NT2/D1 (cell line): ENCODE data around the gene XAB2.

Experiments
- SUZ12 ChIP-seq: IDR thresholded peaks from 2 replicates; pipeline ENCODE4 v1.6.1; 2011; ENCODE audit not compliant: insufficient read length, insufficient read depth; ENCODE audit errors: extremely low read depth
- ZNF274 ChIP-seq: IDR thresholded peaks from 2 replicates; pipeline ENCODE4 v1.6.1; 2011; ENCODE audit warnings: mild to moderate bottlenecking, low read depth, low read length

DNA sequence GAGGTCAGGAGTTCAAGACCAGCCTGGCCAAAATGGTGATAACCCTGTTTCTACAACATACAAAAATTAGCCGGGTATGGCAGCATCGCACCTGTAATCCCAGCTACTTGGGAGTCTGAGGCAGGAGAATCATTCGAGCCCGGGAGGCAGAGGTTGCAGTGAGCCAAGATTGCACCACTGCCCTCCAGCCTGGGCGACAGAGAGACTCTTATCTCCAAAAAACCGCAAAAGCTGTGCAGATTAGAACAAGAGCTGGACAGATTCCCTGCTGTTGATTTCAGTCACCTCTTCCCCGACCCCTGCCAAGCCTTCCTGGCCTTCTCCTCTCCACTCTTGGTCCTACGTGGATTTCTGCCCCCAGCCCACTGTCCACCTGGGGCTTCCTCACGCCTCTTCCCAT is 25.4 kb downstream of the XAB2 start:
- no peak for TF ChIP-seq ZNF274
- no peak for TF ChIP-seq SUZ12
